A549 (cell line): ENCODE data around the gene EBF3. TPM values are rescaled to one million over a fixed set of nuclear protein-coding genes. Genes with fewer than 3 reads are reported as not detected.

ENCODE experiments used
- ATAC-seq, 2 experiments: fragments of 200-7000 bp in 1 of 2; fragments of >200 bp in 1 of 2; cut with Nextera tagmentation in 1 of 2; cut with Tn5 transposase in 1 of 2; 3 replicates each; pipeline versions ENCODE4 v1.8.0 to v1.9.1; 2018 to 2020; ENCODE audit warnings: mild to moderate bottlenecking in 1 of 2, moderate library complexity in 1 of 2
- CTCF ChIA-PET: fragments of 300-600 bp; sonication (Branson Sonifier 250); formaldehyde crosslinking; extraction: SDS; loops from one replicate; lab custom pipeline; 2021; ENCODE audit warnings: antibody characterized with exemption, inconsistent platforms; lab: Yijun Ruan, JAX
- POLR2A ChIA-PET: fragments of 350-600 bp; formaldehyde crosslinking; extraction: SDS; loops from one replicate; lab custom pipeline; 2021; ENCODE audit warnings: antibody characterized with exemption, inconsistent platforms; lab: Yijun Ruan, JAX
- DNase-seq, 2 experiments: peaks; one replicate each; pipeline versions ENCODE4 v3.0.0 to v3.0.0-alpha.2; 2011 to 2016; ENCODE audit warnings: low read depth in 1 of 2, low spot score in 1 of 2
- FAIRE-seq: peaks from 2 replicates; lab custom pipeline; 2011; peaks lifted over from hg19 to GRCh38; lab: Jason Lieb, UNC
- H3K27ac ChIP-seq, 2 experiments: fragments of >200 bp; sonication (Bioruptor Twin); formaldehyde crosslinking; 3 replicates each; pipeline ENCODE4 v1.5.1; 2016 to 2017
- H3K4me1 ChIP-seq: fragments of >200 bp; sonication (Bioruptor Twin); formaldehyde crosslinking; 3 replicates; pipeline ENCODE4 v1.6.1; 2016
- H3K4me2 ChIP-seq: fragments of >200 bp; sonication (Bioruptor Twin); formaldehyde crosslinking; 3 replicates; pipeline ENCODE4 v1.6.1; 2016
- H3K4me3 ChIP-seq: fragments of >200 bp; sonication (Bioruptor Twin); formaldehyde crosslinking; 3 replicates; pipeline ENCODE4 v1.5.1; 2016
- H3K9me3 ChIP-seq: fragments of >200 bp; sonication (Bioruptor Twin); formaldehyde crosslinking; 3 replicates; pipeline ENCODE4 v1.6.1; 2016
- BCL3 ChIP-seq: fragments of >200 bp; sonication (Bioruptor Twin); formaldehyde crosslinking; IDR thresholded peaks from 3 replicates; pipeline ENCODE4 v1.6.1; 2016
- CBX8 ChIP-seq: fragments of 200-600 bp; sonication (generic); IDR thresholded peaks from 2 replicates; pipeline ENCODE4 v1.6.1; 2016
- FOSB ChIP-seq: fragments of 250-450 bp; sonication (Bioruptor Pico); IDR thresholded peaks from 2 replicates; pipeline ENCODE4 v1.5.0; 2020; ENCODE audit warnings: mild to moderate bottlenecking, moderate library complexity
- FOSL2 ChIP-seq, 2 experiments: fragments of 450-650 bp in 1 of 2; fragments of >200 bp in 1 of 2; sonication (Bioruptor Twin) in 1 of 2; formaldehyde crosslinking; IDR thresholded peaks; 2 replicates each; pipeline versions ENCODE4 v1.5.0 to v1.6.1; 2016 to 2020; ENCODE audit warnings: mild to moderate bottlenecking in 1 of 2, moderate library complexity in 1 of 2
- HDAC2 ChIP-seq: fragments of 200-600 bp; sonication (generic); IDR thresholded peaks from 2 replicates; pipeline ENCODE4 v1.6.1; 2016
- HEYL ChIP-seq: fragments of 250-450 bp; sonication (Bioruptor Pico); IDR thresholded peaks from 2 replicates; pipeline ENCODE4 v1.8.0; 2021; ENCODE audit warnings: mild to moderate bottlenecking, moderate library complexity
- HOXA7 ChIP-seq: fragments of 250-450 bp; sonication (Bioruptor Pico); IDR thresholded peaks from 2 replicates; pipeline ENCODE4 v1.5.0; 2020; ENCODE audit warnings: mild to moderate bottlenecking, moderate library complexity
- HOXB5 ChIP-seq: fragments of 250-450 bp; sonication (Bioruptor Pico); IDR thresholded peaks from 2 replicates; pipeline ENCODE4 v1.5.0; 2020; ENCODE audit warnings: mild to moderate bottlenecking, moderate library complexity
- JUN ChIP-seq, 2 experiments: fragments of >200 bp; sonication (Bioruptor Twin); formaldehyde crosslinking; IDR thresholded peaks; 2 replicates in 1 of 2; 3 replicates in 1 of 2; pipeline ENCODE4 v1.6.1; 2016 to 2017
- KDM5A ChIP-seq: fragments of 200-600 bp; sonication (generic); IDR thresholded peaks from 2 replicates; pipeline ENCODE4 v1.6.1; 2016; ENCODE audit warnings: antibody characterized with exemption, mild to moderate bottlenecking
- NFE2L2 ChIP-seq: fragments of 150-350 bp; conservative IDR thresholded peaks from 2 replicates; pipeline ENCODE4 v1.6.1; 2014; ENCODE audit warnings: low read length
- RARB ChIP-seq: fragments of 250-450 bp; sonication (Bioruptor Pico); IDR thresholded peaks from 2 replicates; pipeline ENCODE4 v1.8.0; 2021; ENCODE audit warnings: mild to moderate bottlenecking, moderate library complexity
- REST ChIP-seq: fragments of 200-600 bp; sonication (generic); IDR thresholded peaks from 2 replicates; pipeline ENCODE4 v1.6.1; 2016; ENCODE audit warnings: antibody characterized with exemption, mild to moderate bottlenecking, moderate library complexity
- RFX5 ChIP-seq: fragments of 450-650 bp; IDR thresholded peaks from 2 replicates; pipeline ENCODE4 v1.7.1; 2014; ENCODE audit warnings: antibody characterized with exemption, mild to moderate bottlenecking, moderate library complexity
- TP53 ChIP-seq: fragments of 250-450 bp; sonication (Bioruptor Pico); IDR thresholded peaks from 2 replicates; pipeline ENCODE4 v1.5.0; 2021; ENCODE audit warnings: mild to moderate bottlenecking, moderate library complexity
- WGBS: methylation state at CpG from one replicate; pipeline ENCODE4 v1.1.6; 2017; ENCODE audit errors: missing lambda C conversion rate; 5-methylcytosine and 5-hydroxymethylcytosine counted together
- polyA plus RNA-seq, 4 experiments: library from polyadenylated mRNA; depleted of rRNA in 3 of 4; stranded (reverse); fragments of >200 nt; fragmentation: RNase III in 1 of 4; extraction: RNeasy Plus Mini Kit Qiagen cat#74134 plus additional on column Dnase treatment in 1 of 4; gene quantifications; 2 replicates in 3 of 4; 3 replicates in 1 of 4; pipeline ENCODE4 v1.2.3, GENCODE V29; 2011 to 2017

EBF3 gene
- polyA plus RNA-seq, 2 of the 4 experiments (the other 2 are of a cell fraction) = 0.12 TPM; not detected in 1

DNA sequence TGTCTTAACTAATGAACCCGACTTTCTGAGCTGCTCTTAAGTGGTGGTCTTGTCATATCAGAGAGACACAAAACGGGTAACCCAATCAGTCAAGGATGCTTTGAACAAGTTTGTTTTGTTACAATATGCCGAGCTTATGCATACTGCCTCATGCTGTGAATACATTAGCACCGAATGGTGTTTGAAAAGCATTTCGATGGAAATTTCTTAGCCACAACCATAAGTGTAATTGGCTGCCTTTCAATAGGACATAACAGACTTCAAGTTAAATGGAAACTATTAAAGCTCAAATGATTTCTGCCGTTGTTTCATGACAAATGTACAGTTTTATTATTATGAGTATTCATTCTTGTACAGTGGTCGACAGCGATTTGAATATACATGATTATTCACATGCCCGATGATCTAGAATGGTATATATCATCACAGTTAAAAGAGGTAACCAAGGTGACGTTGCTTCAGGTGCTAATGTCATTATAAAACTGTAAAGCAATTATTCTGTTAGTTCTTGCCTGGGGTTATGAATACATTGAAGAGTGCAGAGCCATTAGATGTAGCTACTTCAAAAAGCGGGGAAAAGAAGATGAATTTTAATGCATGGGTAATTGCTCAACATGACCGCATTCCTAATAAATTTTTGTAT lies 118.8 kb downstream of the EBF3 start (continued):
- no peak for TF ChIP-seq REST
- TF ChIP-seq, all 56 proteins: peak for 0

DNA sequence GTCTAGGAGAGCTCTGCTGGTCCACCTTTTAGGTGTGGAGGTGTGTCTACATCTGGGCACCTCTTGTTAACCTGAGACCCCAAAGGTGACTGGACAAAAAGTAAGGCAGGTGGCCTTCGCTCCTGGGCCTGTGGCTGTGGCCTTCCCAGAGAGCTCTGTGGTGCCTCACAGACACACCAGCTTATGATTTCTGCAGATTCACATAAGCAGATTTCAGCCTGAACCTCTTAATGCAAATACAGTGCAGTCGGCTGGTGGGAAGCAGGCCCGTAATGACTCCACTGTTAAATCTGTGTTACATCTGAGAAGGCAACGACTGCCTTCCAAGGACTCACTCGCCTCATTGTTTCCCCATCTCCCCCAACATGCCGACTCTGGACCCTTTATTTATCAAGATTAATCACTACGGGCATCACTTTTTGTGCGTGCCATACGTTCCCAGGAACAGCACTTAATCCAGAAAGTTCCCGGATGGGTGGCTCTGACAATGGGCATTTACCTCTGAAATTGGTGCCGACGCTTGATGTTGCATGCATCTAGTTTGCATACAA lies 119.8 kb downstream of the EBF3 start:
- FAIRE-seq = no peak
- no peaks in the 10 kb centered on the region for H3K9me3 ChIP-seq
- no peaks in the 10 kb centered on the region for H3K4me1 ChIP-seq
- WGBS = 67% methylated on average over 12 of the region's 12 CpGs
- POLR2A ChIA-PET = no interaction called here
- H3K27ac ChIP-seq = no peak overlapping the region
- TF ChIP-seq BCL3 (no peak), JUN (IDR thresholded peaks at IDR 0.05) (no peak), FOSB (CRISPR knock-in tag) (no peak), RARB (CRISPR knock-in tag) (no peak), FOSL2 (IDR thresholded peaks at IDR 0.05) (no peak), FOSL2 (CRISPR knock-in tag; IDR thresholded peaks at IDR 0.05) (no peak), KDM5A (no peak), RFX5 (no peak), HOXA7 (CRISPR knock-in tag) (no peak), HOXB5 (CRISPR knock-in tag) (no peak)
- TF ChIP-seq, all 56 proteins: peak for 0
- CTCF ChIA-PET = no interaction called here
- ATAC-seq (no peak), DNase-seq (no peak)
- Histone ChIP-seq H3K4me3 (no peak overlapping the region), H3K4me2 (no peak overlapping the region)

DNA sequence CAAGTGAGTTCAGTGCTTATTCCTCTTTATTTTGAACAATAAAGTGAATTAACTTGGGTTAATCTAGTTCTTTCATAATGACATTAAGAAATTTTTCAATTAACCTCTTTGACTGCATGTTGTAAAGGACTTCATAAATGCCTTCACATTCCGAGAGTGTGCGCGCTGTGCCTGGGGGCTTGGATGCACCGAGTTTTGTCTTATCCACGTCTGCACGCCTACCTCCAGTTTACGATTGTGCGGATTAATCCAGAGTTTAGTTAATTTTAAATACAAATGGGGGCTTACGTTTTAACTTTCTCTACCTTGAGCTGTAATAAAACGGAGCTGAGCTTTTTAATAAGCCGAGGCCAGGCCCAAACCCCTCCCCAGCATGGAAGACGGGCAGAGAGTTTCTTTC lies 120.4 kb downstream of the EBF3 start:
- Histone ChIP-seq H3K4me1 (no peaks in the 10 kb centered on the region), H3K4me2 (no peak overlapping the region)
- no peak for DNase-seq
- 60% methylated on average over 12 of the region's 12 CpGs for WGBS
- TF ChIP-seq HEYL (CRISPR knock-in tag) (no peak), TP53 (CRISPR knock-in tag) (no peak), HDAC2 (no peak)
- TF ChIP-seq, all 56 proteins: peak for 0
- Histone ChIP-seq H3K4me3 (no peak overlapping the region), H3K27ac (no peak overlapping the region), H3K9me3 (no peaks in the 10 kb centered on the region)
- ATAC-seq (no peak), FAIRE-seq (no peak)
- ChIA-PET CTCF (no interaction called here), POLR2A (no interaction called here)

DNA sequence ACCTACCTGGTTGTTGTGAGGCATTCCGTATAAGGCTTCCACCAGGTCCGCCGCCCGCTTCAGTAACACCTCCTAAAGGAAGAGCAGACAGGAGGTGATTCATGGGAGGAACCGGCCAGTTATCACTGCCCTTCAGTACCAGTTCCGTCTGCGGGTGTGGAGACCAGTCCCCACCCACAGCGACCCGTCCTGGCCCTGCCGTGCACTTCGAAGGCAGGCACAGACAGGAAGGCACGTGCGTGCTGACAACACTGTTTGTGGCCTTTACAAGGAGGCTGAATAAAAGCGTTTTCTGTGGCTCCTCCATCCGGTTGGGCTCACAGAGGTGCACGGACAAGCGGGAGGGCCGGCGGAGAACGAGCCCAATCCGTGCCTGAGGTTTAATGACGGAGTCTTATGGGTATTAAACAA lies 120.9 kb downstream of the EBF3 start:
- TF ChIP-seq CBX8 (no peak), REST (no peak), NFE2L2 (no peak)
- no peak for DNase-seq
- Histone ChIP-seq H3K9me3 (no peaks in the 10 kb centered on the region), H3K4me1 (no peaks in the 10 kb centered on the region), H3K4me3 (no peak overlapping the region), H3K4me2 (no peak overlapping the region), H3K27ac (no peak overlapping the region)
- 69% methylated on average over 14 of the region's 22 CpGs for WGBS
- FAIRE-seq = no peak
- ChIA-PET CTCF (no interaction called here), POLR2A (no interaction called here)
- ATAC-seq = no peak
